ENCODE measurements around the gene UBE2E3.

GRCh38 chr2:180991361-180991760 lies 11.0 kb downstream of the UBE2E3 start:
- TF ChIP-seq CTCF (conservative IDR thresholded peaks at IDR 0.05) = peak; percentile 47; the same call in 1 of the 2 replicates
- TF ChIP-seq EZH2 (IDR thresholded peaks at IDR 0.05; ENCODE audit: low read depth) = no peak

All from PC-9 (cell line).